ENCODE results near the gene C19orf47. TPM values are rescaled to one million over a fixed set of nuclear protein-coding genes. Genes with fewer than 3 reads are reported as not detected.

C19orf47 gene
- total and polyA plus RNA-seq, 2 donors (not counting 3 experiments of a cell fraction or from before 2014, with no cell fraction given), result 16.4 to 27.0 TPM

GRCh38 chr19:40365613-40366401 is 17.6 kb upstream of the C19orf47 start:
- Histone ChIP-seq H3K27ac (ENCODE audit: insufficient read depth, low read depth, low read length) (no peak overlapping the region), H3K36me3 (ENCODE audit: control insufficient read depth in 2 of 2, extremely low read depth in 1 of 2, insufficient read depth in 2 of 2, low read length in 2 of 2) (peaks cover 0 to 6% of the 10 kb centered on the region in 2 experiments), H3K79me2 (ENCODE audit: control insufficient read depth, insufficient read depth, low read length) (no peaks in the 10 kb centered on the region), H3K4me1 (ENCODE audit: control insufficient read depth, extremely low read depth, insufficient read depth, low read length) (peaks cover 3% of the 10 kb centered on the region), H3K9me1 (replicated peaks; ENCODE audit: control insufficient read depth, extremely low read depth, insufficient read depth, low read length) (no peaks in the 10 kb centered on the region), H3K27me3 (ENCODE audit: control insufficient read depth in 2 of 2, insufficient read depth in 2 of 2, low read length in 2 of 2) (no peaks in the 10 kb centered on the region), H3K9ac (replicated peaks; ENCODE audit: extremely low read depth, insufficient read depth, low read length) (peak overlapping the region; percentile 68), H3K9me3 (replicated peaks; ENCODE audit: control insufficient read depth, insufficient read depth, low read length) (no peaks in the 10 kb centered on the region), H3K4me3 (replicated peaks in 1 of 3; ENCODE audit: insufficient read depth in 1 of 3, low read depth in 1 of 3, low read length in 3 of 3) (peak overlapping the region; percentile 32 to 73 (median 63)), H2AFZ (ENCODE audit: low read depth, low read length) (peak overlapping the region; percentile 98), H3K4me2 (ENCODE audit: insufficient read depth, low read length) (peak overlapping the region; percentile 94), H4K20me1 (replicated peaks; ENCODE audit: control insufficient read depth, extremely low read depth, insufficient read depth, low read length) (no peaks in the 10 kb centered on the region)
- BruUV-seq (replicated peaks), result no TSS peak
- ChIA-PET CTCF (interaction anchor here (0.6 to 1.7 kb wide), 6 partner anchors 9 to 381 kb away, joined by 3 to 5 read pairs (median 3); no protein-coding TSS in a partner anchor), POLR2A (interaction anchor here (0.7 to 1.1 kb wide), 4 partner anchors 10 to 100 kb away, joined by 3 to 6 read pairs (median 4); partner anchors contain the start of genes BLVRB, C19orf47, PLD3 and SERTAD1)
- TF ChIP-seq POLR2A (IDR thresholded peaks at IDR 0.05; ENCODE audit: low read depth, low read length) (peak; percentile 71), FOS (IDR thresholded peaks at IDR 0.05; ENCODE audit: borderline replicate concordance, insufficient read depth, low read length) (no peak), JUN (IDR thresholded peaks at IDR 0.05; ENCODE audit: borderline replicate concordance, insufficient read depth, insufficient read length, low read depth) (no peak), MYC (IDR thresholded peaks at IDR 0.05; ENCODE audit: low read depth, low read length) (no peak), POLR2AphosphoS5 (IDR thresholded peaks at IDR 0.05; ENCODE audit: insufficient read depth, low read depth, low read length) (peak; percentile 71)
- DNase-seq (ENCODE audit: low read depth, low spot score) (peak; percentile 89), FAIRE-seq (peak; percentile 86)
- dilution Hi-C loops (cut with MboI; ENCODE audit: extremely low pct_ligation_motif_present, low sequenced_read_pairs), result no loop called here
- intact Hi-C loops (cut with micrococcal nuclease), result loop anchor here (5.0 kb wide), 1 partner anchor 36 kb away; no protein-coding TSS in a partner anchor

- no peaks in the 10 kb centered on the region for H3K27me3 ChIP-seq (ENCODE audit: control insufficient read depth in 2 of 2, insufficient read depth in 2 of 2, low read length in 2 of 2)
- TF ChIP-seq POLR2AphosphoS5 (IDR thresholded peaks at IDR 0.05; ENCODE audit: insufficient read depth, low read depth, low read length) (no peak), FOS (IDR thresholded peaks at IDR 0.05; ENCODE audit: borderline replicate concordance, insufficient read depth, low read length) (no peak), EZH2 (IDR thresholded peaks at IDR 0.05; ENCODE audit: borderline replicate concordance, low read depth, low read length, severe bottlenecking) (no peak), CTCF (IDR thresholded peaks at IDR 0.05; ENCODE audit: extremely low read depth in 1 of 2, insufficient read depth in 1 of 2, low read depth in 1 of 2, low read length in 2 of 2) (no peak), JUN (IDR thresholded peaks at IDR 0.05; ENCODE audit: borderline replicate concordance, insufficient read depth, insufficient read length, low read depth) (no peak), MAX (IDR thresholded peaks at IDR 0.05; ENCODE audit: insufficient read depth, insufficient read length) (no peak)
- H3K79me2 ChIP-seq (ENCODE audit: control insufficient read depth, insufficient read depth, low read length), result no peaks in the 10 kb centered on the region
- peaks cover 0 to 4% of the 10 kb centered on the region in 2 experiments for H3K36me3 ChIP-seq (ENCODE audit: control insufficient read depth in 2 of 2, extremely low read depth in 1 of 2, insufficient read depth in 2 of 2, low read length in 2 of 2)
- ChIA-PET POLR2A (interaction anchor here (0.7 to 1.1 kb wide), 4 partner anchors 9 to 101 kb away, joined by 3 to 6 read pairs (median 4); partner anchors contain the start of genes BLVRB, C19orf47, PLD3 and SERTAD1), CTCF (interaction anchor here (0.5 to 1.7 kb wide), 9 partner anchors 12 to 1092 kb away, joined by 3 to 5 read pairs (median 3); no protein-coding TSS in a partner anchor)
- peak overlapping the region; percentile 68 for H3K9ac ChIP-seq (replicated peaks; ENCODE audit: extremely low read depth, insufficient read depth, low read length)
- DNase-seq (ENCODE audit: low read depth, low spot score) (no peak), FAIRE-seq (no peak)
- no TSS peak for BruUV-seq (replicated peaks)
- H3K4me2 ChIP-seq (ENCODE audit: insufficient read depth, low read length), result peak overlapping the region; percentile 94
- dilution Hi-C loops (cut with MboI; ENCODE audit: extremely low pct_ligation_motif_present, low sequenced_read_pairs), result no loop called here
- H2AFZ ChIP-seq (ENCODE audit: low read depth, low read length), result peak overlapping the region; percentile 98
- H3K9me3 ChIP-seq (replicated peaks; ENCODE audit: control insufficient read depth, insufficient read depth, low read length), result no peaks in the 10 kb centered on the region
- no peaks in the 10 kb centered on the region for H4K20me1 ChIP-seq (replicated peaks; ENCODE audit: control insufficient read depth, extremely low read depth, insufficient read depth, low read length)
- peaks cover 3% of the 10 kb centered on the region for H3K4me1 ChIP-seq (ENCODE audit: control insufficient read depth, extremely low read depth, insufficient read depth, low read length)
- H3K27ac ChIP-seq (ENCODE audit: insufficient read depth, low read depth, low read length), result no peak overlapping the region
- H3K4me3 ChIP-seq (replicated peaks in 1 of 3; ENCODE audit: insufficient read depth in 1 of 3, low read depth in 1 of 3, low read length in 3 of 3), result no peak overlapping the region
- intact Hi-C loops (cut with micrococcal nuclease), result loop anchor here (5.0 kb wide), 1 partner anchor 37 kb away; no protein-coding TSS in a partner anchor
- H3K9me1 ChIP-seq (replicated peaks; ENCODE audit: control insufficient read depth, extremely low read depth, insufficient read depth, low read length), result no peaks in the 10 kb centered on the region
Measured at GRCh38 chr19:40365010-40365409, 16.8 kb upstream of the C19orf47 start.

All from endothelial cell of umbilical vein (primary cell).